PC-9 (cell line): ENCODE measurements around the gene SLCO2B1.

ENCODE experiments used
- CTCF ChIP-seq: fragments of 200-600 bp; sonication (generic); conservative IDR thresholded peaks from 2 replicates; pipeline ENCODE4 v1.6.1; 2017; ENCODE audit warnings: mixed run types, antibody characterized with exemption, mild to moderate bottlenecking, moderate library complexity
- EZH2 ChIP-seq: fragments of 200-600 bp; sonication (generic); IDR thresholded peaks from 2 replicates; pipeline ENCODE4 v1.8.0; 2017; ENCODE audit warnings: antibody characterized with exemption, low read depth

GRCh38 chr11:75198278-75198973 lies 47.5 kb downstream of the SLCO2B1 start:
- TF ChIP-seq EZH2 (no peak), CTCF (no peak)
